DMS 273 (cell line): ENCODE measurements around the gene KLF5.
"Not testable (repeated sequence)": the region's sequence is repeated elsewhere in the genome, so short reads cannot be mapped to it uniquely, and the experiment has no call there.

Source experiments
- DNase-seq: peaks from one replicate; lab custom pipeline; 2025; ENCODE audit not compliant: unreplicated experiment; lab: John Stamatoyannopoulos, UW

KLF5 gene

GRCh38 chr13:73058736-73059459 lies at the start of gene KLF5:
Gene KLF5, plus strand, starts transcription at chr13:73059005. Its CDS starts 323 bp downstream, at chr13:73059328.
- peak; percentile 97 for DNase-seq

- peak; percentile 14 for DNase-seq
These were observed 47.1 kb upstream of the KLF5 start for GRCh38 chr13:73011751-73012150.

GRCh38 chr13:73015805-73016204 lies 43.0 kb upstream of the KLF5 start:
- no peak for DNase-seq

- no peak for DNase-seq
These were observed 40.5 kb upstream of the KLF5 start for GRCh38 chr13:73018336-73018735.

- DNase-seq: no peak
These were observed 33.4 kb upstream of the KLF5 start for GRCh38 chr13:73025217-73026012.

- DNase-seq: no peak
These were observed 23.9 kb upstream of the KLF5 start for GRCh38 chr13:73034901-73035300.

- no peak for DNase-seq
These were observed 23.1 kb upstream of the KLF5 start for GRCh38 chr13:73035660-73036059.

GRCh38 chr13:73036566-73036965 lies 22.2 kb upstream of the KLF5 start:
- DNase-seq: no peak

- DNase-seq: no peak
These were observed 20.7 kb upstream of the KLF5 start for GRCh38 chr13:73038064-73038463.

- no peak for DNase-seq
These were observed 19.4 kb upstream of the KLF5 start for GRCh38 chr13:73039201-73040108.

GRCh38 chr13:73040484-73040883 lies 18.3 kb upstream of the KLF5 start:
- no peak for DNase-seq

GRCh38 chr13:73040968-73041596 lies 17.7 kb upstream of the KLF5 start:
- no peak for DNase-seq

- DNase-seq: no peak
These were observed 13.8 kb upstream of the KLF5 start for GRCh38 chr13:73045031-73045430.

GRCh38 chr13:73048615-73049014 lies 10.2 kb upstream of the KLF5 start:
- DNase-seq: not testable (repeated sequence)

GRCh38 chr13:73054712-73055111 lies 4.1 kb upstream of the KLF5 start:
- DNase-seq: no peak

- no peak for DNase-seq
These were observed 2.8 kb upstream of the KLF5 start for GRCh38 chr13:73055813-73056564.

- no peak for DNase-seq
These were observed 2.2 kb upstream of the KLF5 start for GRCh38 chr13:73056565-73056962.

GRCh38 chr13:73057284-73058063 lies 1.3 kb upstream of the KLF5 start:
- DNase-seq: no peak

GRCh38 chr13:73058064-73058313 lies 816 bp upstream of the KLF5 start:
- DNase-seq: no peak

- DNase-seq: no peak
These were observed 421 bp upstream of the KLF5 start for GRCh38 chr13:73058432-73058735.
